Left kidney (tissue), 2 donors: Measurements from ENCODE around the gene PSMD1. TPM values are rescaled to one million over a fixed set of nuclear protein-coding genes. Genes with fewer than 3 reads are reported as not detected.

Experiments
- DNase-seq: peaks from one replicate; pipeline ENCODE4 v3.0.0-alpha.2; 2013
- polyA plus RNA-seq: library from polyadenylated mRNA; unstranded; fragments of 120-200 nt; gene quantifications from one replicate; pipeline ENCODE4 v1.2.1, GENCODE V29; 2013; ENCODE audit not compliant: insufficient read length

The PSMD1 gene
- polyA plus RNA-seq, 1 donor, result 111 TPM

DNA sequence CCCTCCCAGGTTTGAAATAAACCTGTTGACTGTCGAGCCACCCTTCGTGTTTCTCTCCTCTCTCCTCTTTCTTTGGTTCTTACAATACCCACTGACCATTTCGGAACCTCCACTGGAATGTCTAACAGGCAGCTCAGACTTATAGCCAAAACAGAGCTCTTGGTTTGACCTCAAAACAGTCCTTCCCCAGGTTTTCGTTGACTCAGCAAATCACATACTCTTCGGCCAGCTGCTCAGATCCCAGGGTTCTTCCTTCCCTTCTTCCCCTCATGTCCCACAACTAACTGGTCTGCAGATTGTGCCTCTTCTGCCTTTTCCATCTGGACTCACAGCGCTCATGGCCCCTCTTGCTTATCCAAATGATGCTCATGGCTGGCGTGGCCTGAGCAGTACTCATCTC is 146.4 kb downstream of the PSMD1 start:
- no peak for DNase-seq

GRCh38 chr2:231204146-231204545 is 147.5 kb downstream of the PSMD1 start:
- DNase-seq, result no peak

DNA sequence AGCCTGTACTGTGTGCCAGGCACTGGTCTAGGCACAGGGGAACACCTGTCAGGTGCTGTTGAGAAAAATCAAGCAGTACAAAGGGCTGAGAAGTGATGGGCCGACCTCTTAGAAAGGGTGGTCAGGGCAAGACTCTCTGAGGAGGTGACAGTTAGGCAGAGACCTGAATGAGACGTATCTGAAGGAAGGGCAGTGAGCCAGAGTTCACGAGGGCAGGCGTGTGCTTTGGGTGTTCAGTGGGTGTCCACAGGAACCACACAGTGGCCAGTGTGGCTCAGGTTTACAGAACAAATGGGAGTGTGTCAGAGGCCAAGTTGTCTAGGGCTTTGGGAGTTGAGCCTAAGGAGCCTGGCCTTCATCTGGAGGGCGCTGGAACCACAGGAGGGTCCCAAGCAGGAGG is 147.9 kb downstream of the PSMD1 start:
- DNase-seq, result no peak

DNA sequence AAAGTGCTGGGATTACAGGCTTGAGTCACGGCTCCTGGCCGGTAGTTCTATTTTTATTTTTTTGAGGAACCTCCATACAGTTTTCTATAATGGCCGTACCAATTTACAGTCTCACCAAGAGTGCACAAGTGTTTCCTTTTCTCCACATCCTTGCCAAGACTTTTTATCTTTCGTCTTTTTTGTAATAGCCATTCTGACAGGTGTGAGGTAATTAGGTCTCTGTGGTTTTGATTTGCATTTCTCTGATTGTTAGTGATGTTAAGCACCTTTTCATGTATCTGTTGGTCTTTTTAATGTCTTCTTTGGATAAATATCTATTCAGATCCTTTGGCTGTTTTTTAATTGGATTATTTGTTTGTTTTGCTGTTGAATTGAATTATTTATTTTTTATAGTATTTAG is 151.1 kb downstream of the PSMD1 start:
- DNase-seq, result no peak

DNA sequence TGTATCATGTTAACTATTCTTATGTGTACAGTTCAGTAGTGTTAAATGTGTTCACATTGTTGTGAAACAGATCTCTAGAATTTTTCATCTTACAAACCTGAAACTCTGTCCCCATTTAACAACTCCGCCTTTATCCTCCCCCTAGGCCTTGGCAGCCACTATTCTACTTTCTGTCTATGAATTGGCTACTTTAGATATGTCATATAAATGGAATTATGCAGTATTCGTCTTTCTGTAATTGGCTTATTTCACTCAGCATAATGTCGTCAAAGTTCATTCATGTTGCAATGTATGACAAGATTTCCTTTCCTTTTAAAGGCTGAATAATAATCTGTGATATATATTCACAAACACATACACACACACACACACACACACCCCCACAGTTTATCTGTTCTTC is 154.1 kb downstream of the PSMD1 start:
- no peak for DNase-seq

DNA sequence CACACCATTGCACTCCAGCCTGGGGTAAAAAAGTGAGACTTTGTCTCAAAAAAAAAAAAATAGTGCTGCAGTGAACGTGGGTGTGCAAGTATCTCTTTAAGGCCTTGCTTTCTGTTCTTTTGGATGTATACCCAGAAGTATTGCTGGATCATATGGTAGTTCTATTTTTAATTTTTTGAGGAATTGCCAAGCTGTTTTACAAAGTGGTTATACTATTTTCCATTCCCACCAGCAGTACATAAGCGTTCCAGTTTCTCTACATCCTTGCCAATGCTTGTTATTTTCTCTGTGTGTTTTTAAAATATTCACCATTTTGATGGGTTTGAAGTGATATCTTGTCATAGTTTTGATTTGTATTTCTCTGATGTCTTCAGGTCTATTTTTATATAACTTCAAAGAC is 154.8 kb downstream of the PSMD1 start:
- DNase-seq, result no peak

GRCh38 chr2:231212329-231212845 is 155.7 kb downstream of the PSMD1 start:
- no peak for DNase-seq

DNA sequence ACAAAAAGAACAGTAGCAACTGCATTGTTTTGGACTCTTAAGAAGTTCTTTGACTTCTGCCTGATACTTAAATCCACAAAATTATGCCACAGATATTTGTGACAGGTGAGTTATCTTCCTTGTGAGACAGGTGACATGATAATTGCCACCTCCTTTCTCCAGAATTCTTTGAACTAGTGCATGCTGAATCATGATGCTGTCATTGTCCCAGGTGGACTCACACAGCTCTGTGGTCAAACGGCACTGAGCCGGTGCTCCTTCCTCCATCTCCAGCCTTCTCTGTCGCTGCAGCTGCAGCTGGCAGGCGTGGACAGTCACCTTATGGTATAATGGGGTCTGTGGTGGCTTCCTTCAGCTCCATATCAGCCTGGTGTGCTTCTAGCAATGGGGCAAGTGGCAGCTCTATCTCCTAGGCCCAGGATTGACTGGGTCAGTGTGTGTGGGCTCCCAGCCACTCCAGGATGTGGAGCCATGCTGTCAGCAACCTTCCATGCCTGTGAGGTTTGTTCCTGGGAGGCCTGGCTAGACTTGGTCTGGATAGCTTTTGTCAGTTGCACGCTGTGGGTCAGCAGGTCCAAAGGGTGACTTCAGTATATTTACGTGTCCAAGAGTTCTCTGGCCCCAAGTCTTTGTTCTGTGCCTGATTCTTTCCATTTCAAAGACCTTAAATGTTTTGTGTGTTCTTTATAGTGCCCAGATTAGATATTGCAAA is 157.4 kb downstream of the PSMD1 start:
- DNase-seq, result no peak

DNA sequence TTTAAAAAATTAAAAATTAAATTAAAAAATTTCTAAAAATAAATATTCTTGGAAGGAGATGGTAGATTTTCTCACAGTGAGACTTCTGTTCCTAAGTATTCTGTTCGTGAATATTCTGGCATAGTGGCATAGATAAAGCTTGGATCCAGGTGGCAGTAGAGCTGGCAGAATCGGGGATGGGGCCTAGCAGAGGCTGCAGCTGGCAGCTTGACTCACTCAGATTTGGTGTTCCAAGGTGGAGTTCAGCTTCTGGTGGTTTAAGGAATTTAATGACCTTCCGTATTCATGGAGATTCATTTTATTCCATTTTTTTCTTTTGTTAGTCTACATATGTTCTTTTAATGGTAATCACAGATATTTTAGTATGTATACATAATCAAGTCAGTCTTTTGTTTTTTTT is 161.7 kb downstream of the PSMD1 start:
- DNase-seq, result no peak

GRCh38 chr2:231219289-231219688 is 162.6 kb downstream of the PSMD1 start:
- DNase-seq, result no peak

DNA sequence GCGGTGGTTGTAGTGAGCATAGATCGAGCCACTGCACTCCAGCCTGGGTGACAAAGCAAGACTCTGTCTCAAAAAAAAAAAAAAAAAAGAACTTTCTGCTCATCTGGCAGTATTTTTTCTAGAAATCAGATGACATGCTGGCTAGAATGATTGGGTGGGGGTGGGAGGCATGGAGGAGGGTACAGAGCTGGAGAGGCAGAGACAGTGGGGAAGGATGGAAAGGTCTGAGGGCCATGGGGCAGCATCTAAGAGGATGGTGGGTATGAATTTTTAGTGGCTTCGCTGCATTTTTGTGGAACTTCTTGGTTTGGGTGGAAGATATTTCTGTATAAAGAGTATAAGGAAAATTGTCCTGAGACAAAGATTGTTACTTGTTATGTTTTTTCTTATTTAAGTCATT is 165.1 kb downstream of the PSMD1 start:
- no peak for DNase-seq

Other genes with a start within 250 kb of the PSMD1 start
- 836 TPM for gene ITM2C, start 191.9 kb upstream of the PSMD1 start, polyA plus RNA-seq
- gene GPR55, start 131.6 kb upstream of the PSMD1 start, polyA plus RNA-seq, result 0.17 TPM
- not detected for gene SPATA3, start 60.7 kb upstream of the PSMD1 start, polyA plus RNA-seq
- gene C2orf72, start 19.3 kb upstream of the PSMD1 start, polyA plus RNA-seq, result 4.0 TPM
- gene HTR2B, start 68.2 kb downstream of the PSMD1 start, polyA plus RNA-seq, result 16.3 TPM
- gene ARMC9, start 141.8 kb downstream of the PSMD1 start, polyA plus RNA-seq, result 27.3 TPM